T-helper 17 cell (primary cell): ENCODE measurements around the gene AFF3. TPM values are rescaled to one million over a fixed set of nuclear protein-coding genes. Genes with fewer than 3 reads are reported as not detected.
"Not testable (repeated sequence)": the region's sequence is repeated elsewhere in the genome, so short reads cannot be mapped to it uniquely, and the experiment has no call there.

ENCODE experiments used
- ATAC-seq: fragments of 150-1000 bp; cut with Tn5 transposase; 2 replicates; pipeline ENCODE4 v1.10.0; 2021; ENCODE audit warnings: mild to moderate bottlenecking, moderate library complexity
- DNase-seq, 3 donors: peaks; one replicate each; pipeline versions ENCODE4 v3.0.0 to v3.0.0-alpha.2; 2020 to 2021
- H3K9me3 ChIP-seq: one replicate; pipeline ENCODE4 v1.7.0; 2013; ENCODE audit warnings: low read length, mild to moderate bottlenecking; ENCODE audit not compliant: control insufficient read depth, poor library complexity, severe bottlenecking
- H3K27ac Mint-ChIP-seq: one replicate; pipeline ENCODE4 v1.8.0; 2022; ENCODE audit warnings: mild to moderate bottlenecking, moderate library complexity, mixed read lengths
- H3K27me3 Mint-ChIP-seq: one replicate; pipeline ENCODE4 v1.8.0; 2022; ENCODE audit warnings: mixed read lengths
- H3K36me3 Mint-ChIP-seq: one replicate; pipeline ENCODE4 v1.8.0; 2022; ENCODE audit warnings: low read depth, mixed read lengths
- H3K4me1 Mint-ChIP-seq: one replicate; pipeline ENCODE4 v1.8.0; 2022; ENCODE audit warnings: mild to moderate bottlenecking, mixed read lengths
- H3K4me3 Mint-ChIP-seq: one replicate; pipeline ENCODE4 v1.8.0; 2022; ENCODE audit warnings: mild to moderate bottlenecking, moderate library complexity, mixed read lengths
- total RNA-seq, 4 donors: library from RNA in 2 of 4; stranded (reverse) in 2 of 4; gene quantifications; one replicate each; pipeline ENCODE4 v1.2.3 and lab custom pipeline; 2022 to 2026

Gene AFF3
- total RNA-seq, 2 donors from 2014 or later: 6.5 to 14.4 TPM

GRCh38 chr2:99961196-99961913 is 181.0 kb downstream of the AFF3 start:
- Mint-ChIP-seq H3K27ac (no peak overlapping the region), H3K4me1 (peaks cover 6% of the 10 kb centered on the region), H3K4me3 (no peak overlapping the region), H3K36me3 (no peaks in the 10 kb centered on the region), H3K27me3 (no peaks in the 10 kb centered on the region)
- ATAC-seq (no peak), DNase-seq (no peak)
- no peaks in the 10 kb centered on the region for H3K9me3 ChIP-seq

GRCh38 chr2:99960790-99961189 is 181.6 kb downstream of the AFF3 start:
- H3K27ac Mint-ChIP-seq: no peak overlapping the region
- no peaks in the 10 kb centered on the region for H3K27me3 Mint-ChIP-seq
- ATAC-seq: no peak
- H3K36me3 Mint-ChIP-seq: no peaks in the 10 kb centered on the region
- no peak overlapping the region for H3K4me3 Mint-ChIP-seq
- peaks cover 6% of the 10 kb centered on the region for H3K4me1 Mint-ChIP-seq
- DNase-seq: no peak
- H3K9me3 ChIP-seq: no peaks in the 10 kb centered on the region

GRCh38 chr2:99960291-99960690 is 182.1 kb downstream of the AFF3 start:
- H3K36me3 Mint-ChIP-seq: no peaks in the 10 kb centered on the region
- no peaks in the 10 kb centered on the region for H3K9me3 ChIP-seq
- no peak overlapping the region for H3K27ac Mint-ChIP-seq
- DNase-seq: no peak
- H3K4me3 Mint-ChIP-seq: no peak overlapping the region
- no peaks in the 10 kb centered on the region for H3K27me3 Mint-ChIP-seq
- ATAC-seq: no peak
- peaks cover 6% of the 10 kb centered on the region for H3K4me1 Mint-ChIP-seq

- no peak overlapping the region for H3K27ac Mint-ChIP-seq
- ATAC-seq: no peak
- no peak for DNase-seq
- H3K4me1 Mint-ChIP-seq: peaks cover 6% of the 10 kb centered on the region
- no peak overlapping the region for H3K4me3 Mint-ChIP-seq
- H3K36me3 Mint-ChIP-seq: no peaks in the 10 kb centered on the region
- no peaks in the 10 kb centered on the region for H3K27me3 Mint-ChIP-seq
- H3K9me3 ChIP-seq: no peaks in the 10 kb centered on the region
These were observed 183.0 kb downstream of the AFF3 start for GRCh38 chr2:99959261-99960014.

GRCh38 chr2:99957332-99958133 is 184.9 kb downstream of the AFF3 start:
- H3K4me3 Mint-ChIP-seq: no peak overlapping the region
- H3K27me3 Mint-ChIP-seq: no peaks in the 10 kb centered on the region
- H3K9me3 ChIP-seq: no peaks in the 10 kb centered on the region
- H3K36me3 Mint-ChIP-seq: no peaks in the 10 kb centered on the region
- no peak for ATAC-seq
- H3K27ac Mint-ChIP-seq: no peak overlapping the region
- peaks cover 6% of the 10 kb centered on the region for H3K4me1 Mint-ChIP-seq
- no peak for DNase-seq

- DNase-seq (no peak), ATAC-seq (no peak)
- H3K27me3 Mint-ChIP-seq: no peaks in the 10 kb centered on the region
- H3K27ac Mint-ChIP-seq: no peak overlapping the region
- H3K4me3 Mint-ChIP-seq: no peak overlapping the region
- H3K9me3 ChIP-seq: no peaks in the 10 kb centered on the region
- peaks cover 5% of the 10 kb centered on the region for H3K4me1 Mint-ChIP-seq
- no peaks in the 10 kb centered on the region for H3K36me3 Mint-ChIP-seq
These were observed 186.0 kb downstream of the AFF3 start for GRCh38 chr2:99956232-99957030.

- Mint-ChIP-seq H3K4me3 (no peak overlapping the region), H3K27ac (no peak overlapping the region), H3K27me3 (no peaks in the 10 kb centered on the region), H3K4me1 (peaks cover 3% of the 10 kb centered on the region), H3K36me3 (no peaks in the 10 kb centered on the region)
- ATAC-seq: no peak
- H3K9me3 ChIP-seq: no peaks in the 10 kb centered on the region
- no peak for DNase-seq
These were observed 188.6 kb downstream of the AFF3 start for GRCh38 chr2:99953750-99954149.

- H3K36me3 Mint-ChIP-seq: no peaks in the 10 kb centered on the region
- peaks cover 4% of the 10 kb centered on the region for H3K27me3 Mint-ChIP-seq
- H3K4me1 Mint-ChIP-seq: peaks cover 3% of the 10 kb centered on the region
- no peak for DNase-seq
- H3K27ac Mint-ChIP-seq: no peak overlapping the region
- H3K9me3 ChIP-seq: no peaks in the 10 kb centered on the region
- ATAC-seq: no peak
- no peak overlapping the region for H3K4me3 Mint-ChIP-seq
These were observed 192.4 kb downstream of the AFF3 start for GRCh38 chr2:99949963-99950362.

GRCh38 chr2:99949530-99949929 is 192.9 kb downstream of the AFF3 start:
- peaks cover 4% of the 10 kb centered on the region for H3K27me3 Mint-ChIP-seq
- no peaks in the 10 kb centered on the region for H3K36me3 Mint-ChIP-seq
- peaks cover 3% of the 10 kb centered on the region for H3K4me1 Mint-ChIP-seq

GRCh38 chr2:99948010-99948409 is 194.4 kb downstream of the AFF3 start:
- no peak for DNase-seq
- H3K36me3 Mint-ChIP-seq: no peaks in the 10 kb centered on the region
- H3K9me3 ChIP-seq: no peaks in the 10 kb centered on the region
- H3K4me1 Mint-ChIP-seq: peaks cover 3% of the 10 kb centered on the region
- H3K27ac Mint-ChIP-seq: no peak overlapping the region
- H3K27me3 Mint-ChIP-seq: peaks cover 4% of the 10 kb centered on the region
- no peak for ATAC-seq
- no peak overlapping the region for H3K4me3 Mint-ChIP-seq

More at GRCh38 chr2:99949530-99949929, 192.9 kb downstream of the AFF3 start:
- ATAC-seq (no peak), DNase-seq (no peak)
- Mint-ChIP-seq H3K27ac (no peak overlapping the region), H3K4me3 (no peak overlapping the region)
- no peaks in the 10 kb centered on the region for H3K9me3 ChIP-seq

- not testable (repeated sequence) for H3K36me3 Mint-ChIP-seq, H3K27ac Mint-ChIP-seq
These were observed 195.0 kb downstream of the AFF3 start for GRCh38 chr2:99947366-99947765.

GRCh38 chr2:99944019-99944418 is 198.4 kb downstream of the AFF3 start:
- Mint-ChIP-seq H3K4me3 (no peak overlapping the region), H3K27me3 (peaks cover 4% of the 10 kb centered on the region), H3K4me1 (no peaks in the 10 kb centered on the region), H3K36me3 (no peaks in the 10 kb centered on the region), H3K27ac (no peak overlapping the region)
- DNase-seq (no peak), ATAC-seq (no peak)
- no peaks in the 10 kb centered on the region for H3K9me3 ChIP-seq

More at GRCh38 chr2:99947366-99947765, 195.0 kb downstream of the AFF3 start:
- not testable (repeated sequence) for ATAC-seq, H3K9me3 ChIP-seq, H3K27me3 Mint-ChIP-seq, DNase-seq, H3K4me3 Mint-ChIP-seq, H3K4me1 Mint-ChIP-seq
